ENCODE data around the gene CITED4.

DNA sequence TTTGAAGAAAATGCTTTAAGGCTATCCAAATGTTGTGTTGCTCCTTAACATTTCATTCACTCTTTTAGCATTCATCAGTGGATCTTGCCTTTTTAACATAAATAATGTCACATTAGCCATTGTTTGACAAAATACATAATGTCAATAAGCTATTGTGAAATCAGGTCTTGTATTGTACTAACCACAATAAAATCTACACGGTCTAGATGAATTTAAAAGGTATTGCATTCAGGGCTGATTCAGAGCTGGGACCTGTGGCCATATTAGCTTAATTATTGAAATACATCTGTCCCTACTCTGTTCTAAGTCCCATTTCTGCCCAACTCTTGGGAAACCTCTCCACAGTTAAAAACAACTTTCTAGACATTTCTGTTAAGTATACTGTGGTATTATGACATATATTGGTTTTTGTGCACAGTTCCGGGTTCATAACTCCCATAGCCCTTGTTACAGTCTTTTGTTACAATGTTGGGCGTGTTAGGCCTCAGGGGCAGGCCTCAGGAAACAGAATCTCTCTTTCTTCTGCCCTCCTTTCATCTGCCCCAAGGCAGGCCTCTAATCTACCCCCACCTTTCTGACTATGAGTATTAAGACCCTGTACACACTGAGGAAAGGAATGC, 44.7 kb upstream of the CITED4 start:
- TF ChIP-seq PRPF4 (IDR thresholded peaks at IDR 0.05; ENCODE audit: insufficient read depth, low read depth, low read length, poor library complexity, severe bottlenecking) (no peak), EZH2 (IDR thresholded peaks at IDR 0.05; ENCODE audit: borderline replicate concordance, low read depth, low read length) (no peak), IRF2 (CRISPR knock-in tag; IDR thresholded peaks at IDR 0.05) (no peak), JUND (IDR thresholded peaks at IDR 0.05; ENCODE audit: borderline replicate concordance, low read depth, low read length) (no peak), JUND (tag; IDR thresholded peaks at IDR 0.05; ENCODE audit: borderline replicate concordance, low read depth, low read length) (no peak), TCFL5 (CRISPR knock-in tag; conservative IDR thresholded peaks at IDR 0.05) (no peak), L3MBTL2 (IDR thresholded peaks at IDR 0.05) (no peak), XRCC4 (IDR thresholded peaks at IDR 0.05; ENCODE audit: extremely low read depth, insufficient read depth, insufficient read length) (no peak), ZNF354B (CRISPR knock-in tag; IDR thresholded peaks at IDR 0.05) (no peak), ZNF274 (IDR thresholded peaks at IDR 0.05; ENCODE audit: borderline replicate concordance, low read depth, low read length) (no peak)
- TF ChIP-seq, protein P1, sequence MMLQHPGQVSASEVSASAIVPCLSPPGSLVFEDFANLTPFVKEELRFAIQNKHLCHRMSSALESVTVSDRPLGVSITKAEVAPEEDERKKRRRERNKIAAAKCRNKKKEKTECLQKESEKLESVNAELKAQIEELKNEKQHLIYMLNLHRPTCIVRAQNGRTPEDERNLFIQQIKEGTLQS (IDR thresholded peaks at IDR 0.05), result no peak
- TF ChIP-seq, protein P1 (CRISPR knock-in tag; conservative IDR thresholded peaks at IDR 0.05), result no peak
- TF ChIP-seq, protein P2, sequence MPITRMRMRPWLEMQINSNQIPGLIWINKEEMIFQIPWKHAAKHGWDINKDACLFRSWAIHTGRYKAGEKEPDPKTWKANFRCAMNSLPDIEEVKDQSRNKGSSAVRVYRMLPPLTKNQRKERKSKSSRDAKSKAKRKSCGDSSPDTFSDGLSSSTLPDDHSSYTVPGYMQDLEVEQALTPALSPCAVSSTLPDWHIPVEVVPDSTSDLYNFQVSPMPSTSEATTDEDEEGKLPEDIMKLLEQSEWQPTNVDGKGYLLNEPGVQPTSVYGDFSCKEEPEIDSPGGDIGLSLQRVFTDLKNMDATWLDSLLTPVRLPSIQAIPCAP (CRISPR knock-in tag; IDR thresholded peaks at IDR 0.05; ENCODE audit: borderline replicate concordance), result no peak
- TF ChIP-seq, protein P3, sequence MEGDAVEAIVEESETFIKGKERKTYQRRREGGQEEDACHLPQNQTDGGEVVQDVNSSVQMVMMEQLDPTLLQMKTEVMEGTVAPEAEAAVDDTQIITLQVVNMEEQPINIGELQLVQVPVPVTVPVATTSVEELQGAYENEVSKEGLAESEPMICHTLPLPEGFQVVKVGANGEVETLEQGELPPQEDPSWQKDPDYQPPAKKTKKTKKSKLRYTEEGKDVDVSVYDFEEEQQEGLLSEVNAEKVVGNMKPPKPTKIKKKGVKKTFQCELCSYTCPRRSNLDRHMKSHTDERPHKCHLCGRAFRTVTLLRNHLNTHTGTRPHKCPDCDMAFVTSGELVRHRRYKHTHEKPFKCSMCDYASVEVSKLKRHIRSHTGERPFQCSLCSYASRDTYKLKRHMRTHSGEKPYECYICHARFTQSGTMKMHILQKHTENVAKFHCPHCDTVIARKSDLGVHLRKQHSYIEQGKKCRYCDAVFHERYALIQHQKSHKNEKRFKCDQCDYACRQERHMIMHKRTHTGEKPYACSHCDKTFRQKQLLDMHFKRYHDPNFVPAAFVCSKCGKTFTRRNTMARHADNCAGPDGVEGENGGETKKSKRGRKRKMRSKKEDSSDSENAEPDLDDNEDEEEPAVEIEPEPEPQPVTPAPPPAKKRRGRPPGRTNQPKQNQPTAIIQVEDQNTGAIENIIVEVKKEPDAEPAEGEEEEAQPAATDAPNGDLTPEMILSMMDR (IDR thresholded peaks at IDR 0.05 in 2 of 3, conservative IDR thresholded peaks at IDR 0.05 in 1 of 3; ENCODE audit: insufficient read depth in 2 of 3, low read depth in 1 of 3, low read length in 3 of 3), result no peak

Data from K562 (cell line).